ENCODE data around the gene CCDC148.

DNA sequence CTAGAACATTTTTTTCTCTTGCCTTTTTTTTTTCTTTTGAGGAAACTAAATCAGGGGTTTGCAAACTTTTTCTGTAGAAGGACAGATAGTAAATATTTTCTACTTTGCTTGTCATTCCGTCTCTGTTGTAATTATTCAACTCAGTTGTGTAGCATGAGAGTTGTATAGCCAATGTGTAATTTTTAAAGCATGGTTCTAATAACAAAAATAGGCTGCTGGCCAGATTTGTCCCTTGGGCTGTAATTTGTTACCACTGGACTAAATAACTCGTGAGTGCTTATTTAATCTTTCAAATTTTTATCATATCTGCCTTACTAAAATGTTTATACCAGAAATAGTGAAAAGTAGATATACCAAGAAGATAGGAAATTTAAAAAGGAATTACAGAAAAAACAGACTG lies 43.0 kb downstream of the CCDC148 start:
- TF ChIP-seq EZH2 (IDR thresholded peaks at IDR 0.05; ENCODE audit: borderline replicate concordance, low read length) (no peak), CTCF (IDR thresholded peaks at IDR 0.05; ENCODE audit: low read length) (no peak)
